IPS-18c (cell line): ENCODE measurements around the gene EFNA5.

Experiments used
- H3K4me3 ChIP-seq: 2 replicates; pipeline ENCODE4 v1.7.0; 2013; ENCODE audit warnings: low read depth, mild to moderate bottlenecking, low read length, moderate library complexity; ENCODE audit not compliant: insufficient read depth
- H3K9me3 ChIP-seq: one replicate; pipeline ENCODE4 v1.6.1; 2013; ENCODE audit warnings: mild to moderate bottlenecking, low read length, moderate library complexity; ENCODE audit not compliant: control insufficient read depth, insufficient read depth

Gene EFNA5

DNA sequence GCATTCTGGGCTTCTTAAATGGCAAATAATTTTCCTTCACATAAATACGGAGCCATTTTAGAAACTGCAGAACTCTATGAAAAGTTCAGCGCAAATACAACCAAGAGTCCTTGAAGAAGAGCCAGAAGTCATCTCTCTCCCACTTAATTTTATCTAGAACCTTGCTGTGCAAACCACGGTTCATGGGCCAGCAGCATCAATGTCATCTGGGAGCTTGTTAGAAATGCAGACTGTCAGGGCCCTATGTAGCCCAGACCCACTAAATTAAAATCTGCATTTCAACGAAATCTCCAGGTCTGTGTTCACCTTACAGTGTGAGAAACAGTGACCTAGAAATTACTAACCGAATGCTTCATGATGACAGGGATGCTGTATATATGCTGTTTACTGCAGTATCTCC, 12.2 kb downstream of the EFNA5 start:
- no peak overlapping the region for H3K4me3 ChIP-seq
- no peaks in the 10 kb centered on the region for H3K9me3 ChIP-seq

DNA sequence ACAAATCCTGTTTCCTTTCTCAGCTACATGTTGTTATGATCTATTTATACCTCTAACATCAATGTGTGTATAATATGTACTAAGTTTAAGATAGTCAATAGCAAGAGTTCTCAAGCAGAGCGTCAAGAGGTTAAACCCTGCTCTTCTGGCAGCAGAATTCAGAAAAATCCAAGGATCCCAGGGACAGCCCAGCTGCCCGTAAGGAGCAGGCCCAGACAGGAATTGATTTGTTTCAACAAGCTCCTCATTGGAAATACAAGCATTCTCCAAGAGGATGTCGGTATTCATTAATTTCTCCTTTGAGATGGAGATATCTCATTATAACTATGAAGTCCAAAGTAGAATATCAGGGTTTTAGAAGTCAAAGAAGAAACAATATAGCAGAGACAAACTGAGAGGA, 14.9 kb downstream of the EFNA5 start:
- H3K9me3 ChIP-seq = no peaks in the 10 kb centered on the region

DNA sequence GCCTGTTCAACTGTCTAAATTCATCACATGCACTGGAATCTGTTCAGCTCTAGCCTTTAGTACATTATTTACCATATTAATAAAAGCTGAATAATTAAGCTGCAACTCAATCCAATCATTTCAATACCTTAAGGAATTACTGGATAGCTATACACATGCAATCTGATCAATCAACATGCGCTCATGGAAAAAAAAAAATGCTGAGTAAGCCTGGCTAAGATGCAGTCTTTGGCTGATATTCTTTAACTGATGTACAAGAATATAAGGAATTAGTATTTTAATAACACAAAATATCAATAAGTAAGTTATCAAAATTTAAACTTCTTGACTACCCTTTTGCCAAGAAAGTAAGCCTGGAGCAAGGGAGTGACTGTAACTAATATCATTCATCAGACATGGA, 15.9 kb downstream of the EFNA5 start:
- Histone ChIP-seq H3K9me3 (no peaks in the 10 kb centered on the region), H3K4me3 (no peak overlapping the region)

More for the DNA sequence above, 14.9 kb downstream of the EFNA5 start:
- H3K4me3 ChIP-seq = no peak overlapping the region

GRCh38 chr5:107653685-107654084, 17.1 kb downstream of the EFNA5 start:
- H3K9me3 ChIP-seq = no peaks in the 10 kb centered on the region
- no peak overlapping the region for H3K4me3 ChIP-seq

DNA sequence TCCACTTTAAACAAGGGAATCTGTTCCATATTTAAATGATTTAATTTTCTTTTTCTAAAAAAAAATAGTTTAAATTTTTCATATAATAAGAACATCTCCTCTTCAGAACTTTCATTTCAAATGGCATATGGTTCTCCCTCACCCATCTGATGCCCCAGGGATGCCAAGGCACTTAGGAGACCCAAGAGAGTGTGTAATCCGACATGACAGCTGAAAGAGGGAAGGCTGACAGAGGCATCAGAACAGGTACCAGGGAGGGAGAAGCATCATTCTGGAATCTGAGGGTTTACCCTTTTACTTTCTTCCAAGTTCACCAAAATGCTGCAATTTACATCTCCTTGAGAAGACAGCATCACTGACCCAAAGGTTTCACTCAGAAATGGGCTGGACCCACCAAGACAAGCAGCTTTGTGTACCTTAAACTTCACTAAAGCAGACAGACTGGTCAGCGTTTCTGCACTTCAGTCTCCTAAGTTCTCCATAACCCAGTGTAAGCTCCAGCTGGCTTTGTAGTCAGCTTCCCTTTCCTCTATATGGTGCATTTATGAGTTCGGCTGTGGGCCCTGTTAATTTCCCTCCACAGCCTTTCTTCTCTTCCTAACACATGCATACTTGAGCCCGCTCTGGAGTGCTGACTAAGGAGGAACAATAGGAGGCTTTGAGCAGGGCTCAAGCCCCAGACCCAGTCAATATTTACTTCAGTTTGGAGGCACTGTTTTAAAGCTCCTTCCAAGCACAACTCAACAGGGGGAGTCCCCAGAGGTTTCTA, 17.7 kb downstream of the EFNA5 start:
- H3K4me3 ChIP-seq = no peak overlapping the region

GRCh38 chr5:107652408-107652807, 18.3 kb downstream of the EFNA5 start:
- Histone ChIP-seq H3K9me3 (no peaks in the 10 kb centered on the region), H3K4me3 (no peak overlapping the region)

More for the DNA sequence above, 17.7 kb downstream of the EFNA5 start:
- H3K9me3 ChIP-seq = no peaks in the 10 kb centered on the region

DNA sequence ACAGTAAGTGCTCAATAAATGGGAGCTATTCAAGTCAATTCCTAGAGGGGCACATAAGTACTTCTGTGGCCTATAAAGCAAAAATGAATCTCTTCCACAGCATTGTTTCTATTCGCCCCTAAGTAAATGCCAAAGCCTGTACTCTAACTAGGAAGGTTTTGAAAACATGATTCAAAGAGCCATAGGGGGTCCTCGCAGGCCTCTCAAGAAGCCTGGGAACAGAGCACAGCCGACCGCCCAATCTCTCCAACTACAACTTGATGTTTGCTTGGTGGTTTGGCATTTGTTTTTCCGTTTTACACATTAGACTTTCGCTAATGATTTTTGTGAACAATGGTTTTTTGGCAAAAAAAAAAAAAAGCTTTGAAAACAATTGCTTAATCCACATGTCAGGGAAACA, 19.4 kb downstream of the EFNA5 start:
- Histone ChIP-seq H3K4me3 (no peak overlapping the region), H3K9me3 (no peaks in the 10 kb centered on the region)

DNA sequence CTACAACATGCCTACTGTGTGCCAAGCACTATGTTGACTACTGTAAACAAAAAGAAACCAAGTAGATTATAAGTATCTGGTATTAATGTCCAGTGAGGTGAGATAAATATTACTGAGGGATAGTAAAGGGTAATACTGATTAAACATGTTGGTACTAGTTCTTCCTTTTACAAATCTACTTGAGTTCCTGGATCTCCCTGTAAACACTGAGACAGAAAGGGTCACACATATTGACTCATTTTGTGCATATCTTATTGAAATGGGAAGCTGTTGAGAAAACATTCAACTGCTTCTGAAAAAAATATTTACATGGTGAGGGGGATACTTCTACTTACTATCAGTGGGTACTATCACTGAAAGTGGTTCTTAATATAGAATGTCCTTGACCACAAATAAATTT, 24.3 kb downstream of the EFNA5 start:
- H3K4me3 ChIP-seq = no peak overlapping the region
- no peaks in the 10 kb centered on the region for H3K9me3 ChIP-seq

- no peaks in the 10 kb centered on the region for H3K9me3 ChIP-seq
- no peak overlapping the region for H3K4me3 ChIP-seq
Observed at GRCh38 chr5:107640568-107640967, 30.2 kb downstream of the EFNA5 start.

DNA sequence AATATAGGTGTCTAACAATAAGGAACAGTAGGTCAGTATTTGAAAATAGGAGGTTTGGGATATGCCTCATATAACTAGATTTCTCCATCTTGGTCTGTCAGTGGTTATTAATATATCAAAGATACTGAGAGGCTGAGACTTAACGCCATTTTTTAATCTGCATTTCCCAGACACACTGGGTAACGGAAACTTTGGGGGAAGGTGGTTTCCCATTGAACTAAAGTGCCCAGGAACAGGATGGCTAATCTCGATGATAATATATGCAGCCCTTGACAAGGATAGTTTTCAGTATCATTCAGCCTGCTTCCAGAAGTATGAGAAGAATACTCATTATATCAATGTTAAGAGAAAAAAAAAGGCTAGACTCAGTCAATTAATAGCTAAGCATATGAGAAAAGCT, 30.7 kb downstream of the EFNA5 start:
- no peak overlapping the region for H3K4me3 ChIP-seq

DNA sequence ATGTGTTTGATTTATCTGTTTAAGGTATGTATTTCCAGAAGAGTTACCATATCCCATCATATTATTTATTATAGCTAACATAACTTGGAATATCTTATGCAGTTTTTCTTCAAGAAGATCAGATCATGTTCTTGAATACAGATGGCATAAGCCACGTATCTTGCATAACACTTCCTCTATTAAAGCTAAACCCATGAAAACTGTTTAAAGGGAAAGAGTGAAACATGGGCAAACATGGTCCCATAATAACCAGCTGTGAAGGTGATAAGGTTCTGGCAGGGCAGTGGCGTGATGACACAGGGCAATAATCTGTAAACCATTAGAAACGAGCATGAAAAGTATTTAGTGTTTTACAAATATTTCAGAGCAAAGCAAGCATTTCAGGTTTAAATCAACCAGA, 34.2 kb downstream of the EFNA5 start:
- H3K9me3 ChIP-seq = no peaks in the 10 kb centered on the region
- H3K4me3 ChIP-seq = no peak overlapping the region

More for the DNA sequence above, 30.7 kb downstream of the EFNA5 start:
- no peaks in the 10 kb centered on the region for H3K9me3 ChIP-seq

DNA sequence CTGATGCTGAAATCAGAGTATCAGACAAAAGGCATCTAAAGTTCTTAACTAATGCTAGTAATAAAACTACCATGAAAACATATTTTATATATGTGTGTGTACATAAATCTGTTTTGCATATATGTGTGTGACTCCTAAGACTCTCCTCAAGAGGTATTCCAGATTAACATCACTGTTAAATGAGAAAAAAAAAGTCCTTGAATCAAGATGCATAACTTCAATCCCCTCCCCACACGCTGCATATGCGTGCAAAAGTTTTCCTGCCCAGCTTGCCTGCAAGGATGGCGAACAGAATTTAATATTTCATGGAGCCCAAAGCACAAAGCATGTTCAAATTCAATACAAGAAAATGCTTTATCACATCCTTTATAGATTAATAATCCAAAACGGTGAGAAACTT, 34.7 kb downstream of the EFNA5 start:
- no peak overlapping the region for H3K4me3 ChIP-seq
- no peaks in the 10 kb centered on the region for H3K9me3 ChIP-seq

- Histone ChIP-seq H3K9me3 (no peaks in the 10 kb centered on the region), H3K4me3 (no peak overlapping the region)
Observed at GRCh38 chr5:107634981-107635848, 35.5 kb downstream of the EFNA5 start.

- H3K4me3 ChIP-seq = no peak overlapping the region
- no peaks in the 10 kb centered on the region for H3K9me3 ChIP-seq
Observed at GRCh38 chr5:107633171-107633901, 37.4 kb downstream of the EFNA5 start.

- no peak overlapping the region for H3K4me3 ChIP-seq
- H3K9me3 ChIP-seq = no peaks in the 10 kb centered on the region
Observed at GRCh38 chr5:107631805-107632362, 38.9 kb downstream of the EFNA5 start.

DNA sequence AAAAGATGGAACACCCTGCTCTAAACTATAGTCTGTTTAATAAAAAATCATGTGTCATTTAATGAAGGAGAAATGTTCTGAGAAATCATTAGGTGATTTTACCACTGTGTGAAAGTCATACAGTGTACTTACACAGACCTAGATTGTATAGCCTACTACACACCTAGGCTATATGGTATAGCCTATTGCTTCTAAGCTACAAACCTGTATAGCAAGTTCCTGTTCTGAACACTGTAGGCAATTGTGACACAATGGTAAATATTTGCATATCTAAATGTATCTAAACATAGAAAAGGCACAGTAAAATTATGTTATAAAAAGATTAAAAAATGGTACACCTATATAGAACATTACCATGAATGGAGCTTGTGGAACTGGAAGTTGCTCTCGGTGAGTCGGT, 40.6 kb downstream of the EFNA5 start:
- no peak overlapping the region for H3K4me3 ChIP-seq
- H3K9me3 ChIP-seq = no peaks in the 10 kb centered on the region

GRCh38 chr5:107624235-107624634, 46.5 kb downstream of the EFNA5 start:
- Histone ChIP-seq H3K4me3 (no peak overlapping the region), H3K9me3 (no peaks in the 10 kb centered on the region)
